Endothelial cell of umbilical vein (primary cell): ENCODE measurements around the gene FOXL3. TPM values are rescaled to one million over a fixed set of nuclear protein-coding genes. Genes with fewer than 3 reads are reported as not detected.

Source experiments
- BruUV-seq: library from RNA; stranded (reverse); fragments of 400-500 nt; replicated peaks from 2 replicates; lab custom pipeline; 2021; lab: Mats Ljungman, UMichigan
- CTCF ChIA-PET: fragments of 300-600, 350-600 bp; sonication (Branson Sonifier 250); formaldehyde crosslinking; loops from one replicate; lab custom pipeline; 2021; ENCODE audit warnings: antibody characterized with exemption, inconsistent platforms; lab: Charles Lee
- POLR2A ChIA-PET: fragments of 300-600, 350-600 bp; sonication (Branson Sonifier 250); formaldehyde crosslinking; loops from one replicate; lab custom pipeline; 2021; ENCODE audit warnings: antibody characterized with exemption, inconsistent platforms; lab: Charles Lee
- DNase-seq: peaks from one replicate; pipeline ENCODE4 v3.0.0-alpha.2; 2011; ENCODE audit warnings: low read depth, low spot score
- FAIRE-seq: peaks from 2 replicates; lab custom pipeline; 2011; peaks lifted over from hg19 to GRCh38; lab: Jason Lieb, UNC
- H2AFZ ChIP-seq: 2 replicates; pipeline ENCODE4 v1.6.0; 2012; ENCODE audit warnings: low read depth, low read length, control low read depth, inconsistent platforms
- H3K27ac ChIP-seq: 2 replicates; pipeline ENCODE4 v1.5.1; 2011; ENCODE audit warnings: low read depth, mild to moderate bottlenecking, control low read depth, low read length, moderate library complexity; ENCODE audit not compliant: insufficient read depth
- H3K27me3 ChIP-seq, 2 experiments: 2 replicates each; pipeline versions ENCODE4 v1.6.0 to v1.6.1; 2011; ENCODE audit warnings: low read length in 2 of 2, mixed read lengths in 1 of 2; ENCODE audit not compliant: control insufficient read depth in 2 of 2, insufficient read depth in 2 of 2
- H3K36me3 ChIP-seq, 2 experiments: 2 replicates in 1 of 2; 3 replicates in 1 of 2; pipeline ENCODE4 v1.5.1; 2011; ENCODE audit warnings: low read length in 2 of 2, mild to moderate bottlenecking in 1 of 2, moderate library complexity in 1 of 2; ENCODE audit not compliant: control insufficient read depth in 2 of 2, insufficient read depth in 2 of 2; ENCODE audit errors: extremely low read depth in 1 of 2
- H3K4me1 ChIP-seq: 3 replicates; pipeline ENCODE4 v1.5.1; 2011; ENCODE audit warnings: mild to moderate bottlenecking, low read length; ENCODE audit not compliant: control insufficient read depth, insufficient read depth; ENCODE audit errors: extremely low read depth
- H3K4me2 ChIP-seq: 2 replicates; pipeline ENCODE4 v1.6.1; 2011; ENCODE audit warnings: low read length, control low read depth, mixed read lengths; ENCODE audit not compliant: insufficient read depth
- H3K4me3 ChIP-seq, 3 experiments: fragments of 200-600 bp in 1 of 3; sonication (generic), shearing (Covaris generic) in 1 of 3; replicated peaks in 1 of 3; 2 replicates each; pipeline ENCODE4 v1.5.1; 2011 to 2016; ENCODE audit warnings: control low read depth in 3 of 3, low read length in 3 of 3, mild to moderate bottlenecking in 2 of 3, inconsistent platforms in 1 of 3, low read depth in 1 of 3, moderate library complexity in 1 of 3; ENCODE audit not compliant: insufficient read depth in 1 of 3
- H3K79me2 ChIP-seq: 2 replicates; pipeline ENCODE4 v1.6.0; 2012; ENCODE audit warnings: low read length, inconsistent platforms; ENCODE audit not compliant: control insufficient read depth, insufficient read depth
- H3K9ac ChIP-seq: replicated peaks from 2 replicates; pipeline ENCODE3; 2011; ENCODE audit warnings: low read length, control low read depth; ENCODE audit not compliant: insufficient read depth; ENCODE audit errors: extremely low read depth
- H3K9me1 ChIP-seq: replicated peaks from 3 replicates; pipeline ENCODE4 v1.6.0; 2011; ENCODE audit warnings: mild to moderate bottlenecking, low read length; ENCODE audit not compliant: control insufficient read depth, insufficient read depth; ENCODE audit errors: extremely low read depth
- H3K9me3 ChIP-seq: replicated peaks from 2 replicates; pipeline ENCODE4 v1.5.1; 2012; ENCODE audit warnings: low read length, inconsistent platforms; ENCODE audit not compliant: control insufficient read depth, insufficient read depth
- H4K20me1 ChIP-seq: replicated peaks from 2 replicates; pipeline ENCODE3; 2011; ENCODE audit warnings: mild to moderate bottlenecking, low read length; ENCODE audit not compliant: control insufficient read depth, insufficient read depth; ENCODE audit errors: extremely low read depth
- EZH2 ChIP-seq: IDR thresholded peaks from 2 replicates; pipeline ENCODE4 v1.6.1; 2012; ENCODE audit warnings: borderline replicate concordance, low read depth, mild to moderate bottlenecking, moderate library complexity, low read length, inconsistent platforms; ENCODE audit not compliant: severe bottlenecking
- FOS ChIP-seq: IDR thresholded peaks from 2 replicates; pipeline ENCODE4 v1.6.1; 2011; ENCODE audit warnings: mild to moderate bottlenecking, low read length, moderate library complexity, borderline replicate concordance; ENCODE audit not compliant: insufficient read depth
- GATA2 ChIP-seq: IDR thresholded peaks from 2 replicates; pipeline ENCODE4 v1.7.0; 2011; ENCODE audit warnings: low read depth, mild to moderate bottlenecking, moderate library complexity, mixed read lengths, low read length; ENCODE audit not compliant: insufficient read length, insufficient read depth
- JUN ChIP-seq: IDR thresholded peaks from 2 replicates; pipeline ENCODE4 v1.6.1; 2011; ENCODE audit warnings: borderline replicate concordance, low read depth; ENCODE audit not compliant: insufficient read length, insufficient read depth
- MYC ChIP-seq: IDR thresholded peaks from one replicate; pipeline ENCODE4 v1.6.1; 2011; ENCODE audit warnings: mild to moderate bottlenecking, low read depth, low read length
- POLR2A ChIP-seq: IDR thresholded peaks from 2 replicates; pipeline ENCODE4 v1.6.1; 2012; ENCODE audit warnings: low read depth, mild to moderate bottlenecking, control low read depth, low read length
- POLR2AphosphoS5 ChIP-seq: IDR thresholded peaks from 2 replicates; pipeline ENCODE4 v1.6.1; 2012; ENCODE audit warnings: low read depth, mild to moderate bottlenecking, control low read depth, low read length, moderate library complexity; ENCODE audit not compliant: insufficient read depth
- dilution Hi-C: fragments of 300-500 bp; cut with MboI; formaldehyde crosslinking; loops from one replicate; pipeline ENCODE4 v1.15.0; 2019; ENCODE audit warnings: low sequenced_read_pairs; ENCODE audit not compliant: extremely low pct_ligation_motif_present
- intact Hi-C: fragments of 100-400 bp; cut with micrococcal nuclease; formaldehyde crosslinking; loops from one replicate; pipeline ENCODE4 v1.10.0; 2022
- polyA plus RNA-seq, 4 experiments: library from polyadenylated mRNA; depleted of rRNA in 3 of 4; stranded (reverse) in 3 of 4; unstranded in 1 of 4; fragments of >200 nt; gene quantifications; 2 replicates each; pipeline versions ENCODE4 v1.2.1 to v1.2.3, GENCODE V29; 2011 to 2012; ENCODE audit warnings: missing spikeins in 1 of 4
- total RNA-seq: library from RNA; stranded (reverse); gene quantifications from 2 replicates; pipeline ENCODE4 v1.2.3, GENCODE V29; 2021
- TF ChIP-seq, protein P1 (sequence below), 2 donors: IDR thresholded peaks; 1 replicate in 1 of 2; 2 replicates in 1 of 2; pipeline ENCODE4 v1.5.1; 2011; ENCODE audit warnings: low read length in 2 of 2, mild to moderate bottlenecking in 2 of 2, moderate library complexity in 2 of 2, control low read depth in 1 of 2, inconsistent platforms in 1 of 2, low read depth in 1 of 2; ENCODE audit not compliant: insufficient read depth in 1 of 2; ENCODE audit errors: extremely low read depth in 1 of 2
- TF ChIP-seq, protein P2 (sequence below): IDR thresholded peaks from 2 replicates; pipeline ENCODE4 v1.6.1; 2011; ENCODE audit not compliant: insufficient read depth, insufficient read length

FOXL3 gene
- total and polyA plus RNA-seq, 2 donors (not counting 3 experiments of a cell fraction or from before 2014, with no cell fraction given): not detected

DNA sequence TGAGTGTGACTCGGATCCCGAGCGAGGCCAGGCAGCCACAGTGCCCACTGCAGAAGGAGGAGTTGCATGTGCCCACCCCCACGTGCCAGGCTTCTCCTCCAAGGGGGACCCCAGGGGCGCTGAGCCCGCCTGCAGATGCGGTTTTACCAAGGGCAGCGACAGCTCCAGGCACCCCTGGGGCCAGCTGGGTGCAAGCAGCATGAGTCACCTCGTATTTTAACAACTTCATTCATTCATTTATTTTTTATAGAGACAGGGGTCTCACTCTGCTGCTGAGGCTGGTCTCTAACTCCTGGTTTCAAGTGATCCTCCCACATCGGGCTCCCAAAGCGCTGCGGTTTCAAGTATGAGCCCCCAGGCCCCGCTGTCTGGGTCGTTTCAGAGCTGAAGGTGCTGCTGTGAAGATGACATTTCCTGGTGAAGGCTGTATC, 1.3 kb upstream of the FOXL3 start:
- no peak overlapping the region for H3K4me3 ChIP-seq
- FAIRE-seq (no peak), DNase-seq (no peak)
- no peaks in the 10 kb centered on the region for H4K20me1 ChIP-seq
- peaks cover 34 to 44% of the 10 kb centered on the region in 2 experiments for H3K27me3 ChIP-seq
- no peak overlapping the region for H3K4me2 ChIP-seq
- ChIA-PET POLR2A (no interaction called here), CTCF (no interaction called here)
- H3K9ac ChIP-seq: no peak overlapping the region
- no peaks in the 10 kb centered on the region for H3K9me3 ChIP-seq
- no peak overlapping the region for H3K27ac ChIP-seq
- no peaks in the 10 kb centered on the region for H3K36me3 ChIP-seq
- no TSS peak for BruUV-seq
- H3K9me1 ChIP-seq: no peaks in the 10 kb centered on the region
- dilution Hi-C loops (no loop called here), intact Hi-C loops (no loop called here)
- H3K79me2 ChIP-seq: no peaks in the 10 kb centered on the region
- no peaks in the 10 kb centered on the region for H3K4me1 ChIP-seq
- TF ChIP-seq POLR2A (no peak), POLR2AphosphoS5 (no peak)
- TF ChIP-seq, protein P1, sequence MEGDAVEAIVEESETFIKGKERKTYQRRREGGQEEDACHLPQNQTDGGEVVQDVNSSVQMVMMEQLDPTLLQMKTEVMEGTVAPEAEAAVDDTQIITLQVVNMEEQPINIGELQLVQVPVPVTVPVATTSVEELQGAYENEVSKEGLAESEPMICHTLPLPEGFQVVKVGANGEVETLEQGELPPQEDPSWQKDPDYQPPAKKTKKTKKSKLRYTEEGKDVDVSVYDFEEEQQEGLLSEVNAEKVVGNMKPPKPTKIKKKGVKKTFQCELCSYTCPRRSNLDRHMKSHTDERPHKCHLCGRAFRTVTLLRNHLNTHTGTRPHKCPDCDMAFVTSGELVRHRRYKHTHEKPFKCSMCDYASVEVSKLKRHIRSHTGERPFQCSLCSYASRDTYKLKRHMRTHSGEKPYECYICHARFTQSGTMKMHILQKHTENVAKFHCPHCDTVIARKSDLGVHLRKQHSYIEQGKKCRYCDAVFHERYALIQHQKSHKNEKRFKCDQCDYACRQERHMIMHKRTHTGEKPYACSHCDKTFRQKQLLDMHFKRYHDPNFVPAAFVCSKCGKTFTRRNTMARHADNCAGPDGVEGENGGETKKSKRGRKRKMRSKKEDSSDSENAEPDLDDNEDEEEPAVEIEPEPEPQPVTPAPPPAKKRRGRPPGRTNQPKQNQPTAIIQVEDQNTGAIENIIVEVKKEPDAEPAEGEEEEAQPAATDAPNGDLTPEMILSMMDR (IDR thresholded peaks at IDR 0.05; ENCODE audit: extremely low read depth in 1 of 2, insufficient read depth in 1 of 2, low read depth in 1 of 2, low read length in 2 of 2): no peak
- H2AFZ ChIP-seq: no peak overlapping the region

DNA sequence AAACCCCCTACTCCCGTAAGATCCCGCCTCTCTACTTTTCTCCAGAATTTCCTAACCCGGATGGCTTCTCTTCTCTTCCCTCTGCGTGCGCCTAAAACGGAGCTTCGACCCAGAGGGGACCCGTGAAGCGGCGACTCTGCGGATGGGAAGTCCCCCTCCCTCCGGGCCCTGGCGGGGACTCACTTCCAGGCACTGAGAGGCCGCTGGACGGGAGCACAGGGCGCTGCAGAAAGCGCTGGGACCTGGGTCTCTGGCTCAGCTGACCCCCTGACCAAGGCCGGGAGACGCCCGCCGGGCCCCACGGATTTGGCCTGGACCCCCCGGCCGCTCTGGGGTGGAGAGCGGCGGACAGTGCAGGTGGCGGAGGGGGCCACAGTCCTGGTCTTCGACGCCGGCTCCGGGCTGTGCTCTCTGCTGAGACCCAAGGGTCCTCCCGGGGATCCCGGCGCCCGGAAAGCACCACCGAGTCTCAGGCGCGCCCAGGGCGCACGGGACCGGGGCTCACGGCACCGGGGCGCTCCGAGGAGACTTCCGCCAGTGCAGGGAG, 688 bp upstream of the FOXL3 start:
- Histone ChIP-seq H3K4me3 (no peak overlapping the region), H3K79me2 (no peaks in the 10 kb centered on the region), H3K27me3 (peaks cover 34 to 46% of the 10 kb centered on the region in 2 experiments), H3K27ac (no peak overlapping the region), H3K9me3 (no peaks in the 10 kb centered on the region), H3K9me1 (no peaks in the 10 kb centered on the region), H2AFZ (no peak overlapping the region), H3K36me3 (no peaks in the 10 kb centered on the region), H3K9ac (no peak overlapping the region), H3K4me2 (no peak overlapping the region), H3K4me1 (no peaks in the 10 kb centered on the region), H4K20me1 (no peaks in the 10 kb centered on the region)
- ChIA-PET POLR2A (no interaction called here), CTCF (no interaction called here)
- FAIRE-seq (no peak), DNase-seq (no peak)
- intact Hi-C loops: no loop called here
- dilution Hi-C loops: no loop called here
- TF ChIP-seq, protein P2, sequence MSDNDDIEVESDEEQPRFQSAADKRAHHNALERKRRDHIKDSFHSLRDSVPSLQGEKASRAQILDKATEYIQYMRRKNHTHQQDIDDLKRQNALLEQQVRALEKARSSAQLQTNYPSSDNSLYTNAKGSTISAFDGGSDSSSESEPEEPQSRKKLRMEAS: no peak
- TF ChIP-seq JUN: no peak
- TF ChIP-seq, protein P1 (IDR thresholded peaks at IDR 0.05; ENCODE audit: extremely low read depth in 1 of 2, insufficient read depth in 1 of 2, low read depth in 1 of 2, low read length in 2 of 2): no peak
- TF ChIP-seq GATA2: no peak
- no peak for TF ChIP-seq MYC
- TF ChIP-seq POLR2AphosphoS5: no peak
- TF ChIP-seq FOS: no peak
- TF ChIP-seq POLR2A: no peak
- TF ChIP-seq EZH2: no peak
- BruUV-seq: no TSS peak
